GM18508 (cell line): Measurements from ENCODE around the gene TMEM220.
A peak's percentile ranks its signal among the peaks of the same experiment; 100 is the strongest.
"Not testable (repeated sequence)": the region's sequence is repeated elsewhere in the genome, so short reads cannot be mapped to it uniquely, and the experiment has no call there.

Experiments used
- ATAC-seq: cut with Tn5 transposase; IDR thresholded peaks from one replicate; pipeline ENCODE4 v1.9.1; 2021; ENCODE audit warnings: moderate number of reproducible peaks; ENCODE audit not compliant: insufficient read depth, unreplicated experiment

TMEM220 gene

DNA sequence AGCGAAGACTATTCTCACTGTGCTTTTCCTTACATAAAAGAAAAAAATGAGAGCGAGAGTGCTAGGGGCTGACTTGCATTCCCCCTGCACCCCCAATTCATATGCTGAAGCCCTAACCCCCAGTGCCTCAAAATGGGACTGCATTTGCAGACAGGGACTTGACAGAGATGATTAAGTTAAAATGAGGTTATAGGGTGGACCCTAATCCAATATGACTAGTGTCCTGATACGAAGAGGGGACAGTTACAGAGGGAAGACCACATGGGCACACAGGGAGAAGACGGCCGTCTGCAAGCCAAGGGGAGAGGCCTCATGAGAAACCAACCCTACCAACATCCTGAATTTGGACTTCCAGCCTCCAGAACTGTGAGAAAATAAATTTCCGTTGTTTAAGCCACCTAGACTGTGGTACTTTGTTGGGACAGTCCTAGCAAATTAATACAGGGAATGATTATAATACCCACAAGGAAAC lies 1.6 kb upstream of the TMEM220 start:
- no peak for ATAC-seq

DNA sequence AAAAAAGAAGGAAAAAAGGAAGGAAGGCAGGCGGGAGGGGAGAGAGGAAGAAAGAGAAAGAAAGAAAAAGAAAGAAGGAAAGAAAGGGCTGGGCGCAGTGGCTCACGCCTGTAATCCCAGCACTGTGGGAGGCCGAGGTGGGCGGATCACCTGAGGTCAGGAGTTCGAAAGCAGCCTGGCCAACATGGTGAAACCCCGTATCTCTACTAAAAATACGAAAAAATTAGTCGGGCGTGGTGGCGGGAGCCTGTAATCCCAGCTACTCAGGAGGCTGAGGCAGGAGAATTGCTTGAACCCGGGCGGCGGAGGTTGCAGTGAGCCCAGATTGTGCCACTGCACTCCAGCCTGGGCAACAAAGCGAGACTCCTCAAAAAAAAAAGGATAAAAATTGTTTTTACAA lies 424 bp upstream of the TMEM220 start:
- ATAC-seq: not testable (repeated sequence)

DNA sequence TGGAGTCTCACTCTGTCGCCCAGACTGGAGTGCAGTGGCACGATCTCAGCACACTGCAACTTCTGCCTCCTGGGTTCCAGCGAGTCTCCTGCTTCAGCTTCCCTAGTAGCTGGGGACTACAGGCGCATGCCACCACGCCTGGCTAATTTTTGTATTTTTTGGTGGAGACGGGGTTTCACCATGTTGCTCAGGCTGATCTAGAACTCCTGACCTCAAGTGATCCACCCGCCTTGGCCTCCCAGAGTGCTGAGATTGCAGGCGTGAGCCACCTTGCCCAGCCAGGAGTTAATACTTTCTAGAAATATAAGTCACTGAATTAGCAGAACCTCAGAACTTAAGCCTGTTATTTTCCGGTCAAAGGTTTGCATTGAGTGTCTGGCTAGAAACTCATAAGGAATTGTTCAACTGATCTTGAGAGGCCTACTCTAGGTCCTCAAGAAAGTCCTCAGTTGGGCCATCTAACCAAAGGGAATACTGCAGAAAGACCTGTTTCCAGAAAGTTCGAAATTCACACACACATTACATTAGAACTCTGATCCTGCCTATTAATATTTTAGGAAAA lies 1.4 kb downstream of the TMEM220 start:
- ATAC-seq: no peak

DNA sequence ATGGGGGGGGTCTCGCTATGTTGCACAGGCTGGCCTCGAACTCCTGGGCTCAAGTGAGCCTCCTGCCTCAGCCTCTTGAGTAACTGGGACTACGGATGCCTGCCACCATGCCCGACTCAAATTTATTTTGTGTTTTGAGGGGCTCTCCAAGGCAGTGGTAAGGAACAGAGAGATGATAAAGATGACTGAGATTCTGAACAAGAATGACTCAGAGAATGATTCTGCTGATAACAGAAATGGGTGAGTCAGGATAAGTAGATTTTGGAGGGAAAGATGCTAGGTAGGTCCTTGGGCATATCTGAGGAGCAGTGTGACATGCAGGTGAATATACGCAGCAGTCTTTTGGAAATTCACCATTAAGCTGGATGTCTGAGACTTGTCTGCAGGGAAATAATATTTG lies 2.6 kb downstream of the TMEM220 start:
- no peak for ATAC-seq

DNA sequence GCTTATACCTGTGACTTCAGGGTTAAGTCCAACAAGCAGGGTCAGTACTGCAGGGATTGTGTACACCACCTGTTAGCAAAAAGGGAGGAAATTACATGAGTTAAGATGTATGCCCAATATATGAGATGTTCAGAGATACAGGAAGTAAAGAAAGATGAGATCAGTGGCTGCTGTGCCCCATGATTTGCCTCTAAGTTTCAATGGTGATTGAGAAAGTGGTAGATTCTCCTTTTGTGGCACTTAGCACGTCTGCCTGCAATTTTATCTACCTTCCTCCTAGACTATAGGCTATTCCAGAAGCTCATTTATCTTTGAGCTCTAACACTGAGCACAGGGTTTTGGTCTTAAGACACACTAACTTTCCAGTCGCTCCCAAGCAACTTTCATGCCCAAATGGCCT lies 3.6 kb downstream of the TMEM220 start:
- no peak for ATAC-seq

DNA sequence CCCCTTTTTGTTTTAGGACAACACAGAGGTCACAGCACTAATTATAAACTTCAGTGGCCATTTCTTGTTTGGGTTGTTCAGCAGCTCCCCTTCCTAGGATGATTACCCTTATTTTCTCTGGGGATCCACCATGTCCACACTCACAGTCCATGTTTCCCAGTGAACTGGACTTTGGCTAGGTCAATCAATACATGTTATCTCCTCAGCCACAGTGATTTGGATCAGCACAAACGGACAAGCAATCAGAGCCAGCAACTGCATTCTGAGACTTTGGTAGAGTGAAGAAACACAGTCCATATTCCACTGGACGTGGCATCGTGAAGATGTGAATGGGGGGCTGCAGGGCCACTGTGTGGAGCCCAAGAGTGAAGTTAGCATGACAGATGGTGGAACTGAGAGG lies 4.6 kb downstream of the TMEM220 start:
- ATAC-seq: no peak

DNA sequence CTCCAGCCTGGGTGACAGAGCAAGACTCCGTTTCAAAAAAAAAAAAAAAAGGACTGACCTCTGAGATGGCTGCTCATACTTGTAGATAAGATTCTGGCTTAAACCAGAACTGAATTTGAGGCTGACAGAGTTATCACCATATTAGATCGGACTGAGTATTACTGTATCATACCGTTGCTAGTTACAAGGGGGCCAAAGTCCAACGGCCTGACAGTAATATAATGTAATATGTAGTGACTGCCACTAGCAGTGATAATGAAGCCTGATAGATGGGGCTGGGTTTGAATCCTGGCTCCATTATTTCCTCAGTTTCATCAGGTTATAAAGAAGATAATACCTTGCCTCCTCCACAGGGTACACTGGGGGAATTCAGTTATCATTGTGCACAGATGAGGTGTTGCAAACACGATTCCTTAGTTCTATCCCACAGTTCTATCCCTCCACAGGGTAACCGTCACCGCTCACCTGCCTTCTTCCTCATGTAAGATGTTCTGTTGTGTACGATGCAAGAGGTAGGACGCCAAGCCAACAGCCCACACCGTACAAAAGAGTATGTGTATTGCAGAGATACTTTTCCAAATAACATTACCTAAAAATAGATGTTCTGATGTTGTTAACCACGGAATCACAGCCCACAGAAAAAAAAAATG lies 5.2 kb downstream of the TMEM220 start:
- no peak for ATAC-seq

DNA sequence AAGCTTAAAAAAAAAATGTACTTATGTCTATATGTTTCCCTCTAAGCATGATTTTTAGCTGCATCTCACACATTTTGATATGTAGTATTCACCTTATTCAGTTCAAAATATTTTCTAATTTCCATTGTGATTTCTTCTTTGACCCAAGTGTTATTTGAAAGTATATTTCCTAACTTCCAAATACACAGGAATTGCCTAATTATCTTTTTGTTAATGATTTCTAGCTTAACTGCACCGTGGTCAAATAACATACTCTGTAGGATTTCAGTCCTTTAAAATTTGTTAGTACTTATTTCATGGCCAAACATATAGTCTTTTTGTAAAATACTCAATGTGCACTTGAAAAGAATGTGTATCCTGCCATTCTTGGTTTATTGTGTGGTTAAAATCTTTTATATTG lies 11.3 kb downstream of the TMEM220 start:
- ATAC-seq: no peak

DNA sequence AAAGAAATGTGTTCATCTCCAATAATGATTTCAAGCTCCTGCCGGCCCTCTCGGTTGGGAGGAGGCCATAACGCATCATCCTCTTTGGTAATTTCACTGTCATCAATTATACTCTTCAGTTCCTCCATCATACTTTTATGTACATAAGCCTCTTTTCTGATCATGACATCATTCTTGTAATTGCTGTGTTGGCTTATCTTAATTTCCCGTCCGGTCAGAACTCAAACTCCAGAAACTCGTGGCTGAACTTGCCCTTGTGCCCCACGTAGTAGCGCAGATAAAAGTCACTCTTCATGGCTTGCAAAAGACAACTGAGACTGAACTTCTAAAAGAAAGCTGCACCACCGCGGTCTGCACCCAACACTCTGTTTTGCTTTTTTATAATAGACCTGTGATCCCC lies 13.6 kb downstream of the TMEM220 start:
- no peak for ATAC-seq

DNA sequence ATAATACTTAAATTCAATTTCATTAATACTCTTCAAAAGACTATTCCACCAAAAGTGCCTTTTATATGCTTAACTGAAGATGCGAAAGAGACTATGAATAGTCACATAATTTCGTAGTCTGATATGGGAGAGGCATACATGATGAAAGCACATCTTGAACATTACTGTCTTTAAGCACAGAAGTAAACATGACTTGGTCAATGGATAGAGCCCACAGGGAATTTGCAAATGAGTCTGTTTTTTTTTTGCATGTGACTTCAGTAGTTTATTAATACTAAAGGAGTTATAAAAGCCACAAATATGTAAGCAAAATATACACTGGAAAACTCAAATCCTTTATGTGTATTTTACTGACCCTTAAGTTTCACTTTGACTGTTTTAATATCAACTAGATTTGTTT lies 16.5 kb downstream of the TMEM220 start:
- ATAC-seq: no peak

DNA sequence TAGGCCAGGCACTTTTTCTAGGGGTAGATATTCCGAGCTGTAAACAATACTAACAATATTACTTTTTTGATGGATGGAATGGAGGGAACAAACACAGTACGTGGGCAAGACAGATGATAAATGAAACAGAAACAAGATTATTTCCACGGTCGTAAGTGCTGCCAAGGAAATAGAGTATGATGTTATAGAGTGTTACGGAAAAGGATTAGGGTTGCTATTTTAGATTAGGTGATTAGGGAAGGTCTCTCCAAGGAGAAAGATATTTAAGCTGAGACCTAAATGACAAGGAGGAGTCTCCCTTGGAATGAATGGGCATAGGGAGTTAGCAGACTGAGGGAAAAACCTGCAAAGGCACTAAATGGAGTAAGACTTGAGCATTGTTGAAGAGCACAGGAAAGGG lies 24.1 kb downstream of the TMEM220 start:
- ATAC-seq: no peak

DNA sequence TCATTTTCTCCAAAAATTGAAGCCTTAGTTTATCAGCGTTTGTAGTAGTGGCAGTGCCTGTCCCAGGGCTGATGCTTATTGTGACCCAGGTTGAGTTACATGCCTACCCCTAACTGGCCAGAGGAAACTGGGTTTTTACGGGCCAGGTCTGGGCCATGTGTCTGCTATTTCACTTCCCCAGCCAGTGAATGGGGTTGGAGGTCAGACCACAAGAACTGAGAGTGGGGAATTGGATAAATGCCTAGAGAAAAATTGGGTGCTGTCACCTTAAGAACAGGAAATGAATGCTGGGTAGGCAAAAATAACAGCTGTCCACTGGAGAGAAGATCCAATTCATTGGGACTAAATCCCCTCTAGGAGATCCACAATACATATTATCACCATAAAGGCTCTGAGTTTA lies 27.2 kb downstream of the TMEM220 start:
- no peak for ATAC-seq

DNA sequence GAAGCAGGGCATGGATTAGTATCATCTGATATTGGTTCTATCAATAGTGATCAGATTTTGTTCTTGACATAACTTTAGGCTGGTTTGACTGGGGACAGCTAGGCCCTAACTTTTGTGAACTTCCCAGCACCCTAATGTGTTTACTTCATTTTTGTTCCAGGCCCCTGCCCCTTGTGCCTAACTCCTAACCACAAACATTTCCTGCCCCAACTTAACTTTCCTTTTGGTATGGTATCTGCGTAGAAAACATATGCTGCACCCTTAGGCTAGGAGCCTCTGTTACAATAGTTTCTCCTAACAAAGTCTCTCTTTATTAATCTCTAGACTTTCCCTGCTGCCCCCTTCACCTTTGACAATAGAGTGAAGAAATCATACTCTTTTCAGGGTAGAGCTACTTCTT lies 30.0 kb downstream of the TMEM220 start:
- no peak for ATAC-seq

DNA sequence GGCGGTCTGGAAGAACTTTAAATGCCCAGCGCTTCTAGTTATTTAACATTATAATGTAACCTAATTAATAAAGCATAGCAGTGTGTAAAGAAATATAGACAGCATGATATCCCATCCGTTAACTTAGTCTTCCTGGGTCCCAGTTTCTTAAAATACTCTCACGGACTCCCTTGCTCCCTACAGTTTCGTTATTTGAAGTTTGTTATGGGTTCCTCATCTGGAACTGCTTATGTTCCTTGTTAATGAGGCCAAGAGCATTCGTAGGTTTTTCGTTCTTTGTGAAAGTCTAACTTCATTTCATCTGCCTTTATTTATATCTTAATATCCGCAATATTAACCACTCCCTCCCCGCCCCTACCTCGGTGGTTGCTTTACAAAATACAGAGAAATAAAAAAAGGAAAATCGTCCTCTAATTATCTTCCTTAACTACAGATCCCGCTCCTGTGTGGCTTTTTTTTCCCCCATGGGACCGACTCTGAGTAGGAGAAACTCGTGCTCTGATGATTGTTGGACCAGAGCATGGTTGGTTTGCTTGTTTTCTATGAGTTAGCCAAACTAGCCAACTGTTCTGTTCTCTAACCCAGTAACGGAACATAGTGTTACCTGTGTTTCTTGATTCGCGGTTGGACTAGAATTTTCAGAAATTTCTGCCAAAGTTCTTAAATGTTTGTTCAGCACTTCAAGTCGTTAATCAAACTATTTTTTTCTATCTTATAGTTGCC lies 31.6 kb downstream of the TMEM220 start:
- ATAC-seq: no peak

DNA sequence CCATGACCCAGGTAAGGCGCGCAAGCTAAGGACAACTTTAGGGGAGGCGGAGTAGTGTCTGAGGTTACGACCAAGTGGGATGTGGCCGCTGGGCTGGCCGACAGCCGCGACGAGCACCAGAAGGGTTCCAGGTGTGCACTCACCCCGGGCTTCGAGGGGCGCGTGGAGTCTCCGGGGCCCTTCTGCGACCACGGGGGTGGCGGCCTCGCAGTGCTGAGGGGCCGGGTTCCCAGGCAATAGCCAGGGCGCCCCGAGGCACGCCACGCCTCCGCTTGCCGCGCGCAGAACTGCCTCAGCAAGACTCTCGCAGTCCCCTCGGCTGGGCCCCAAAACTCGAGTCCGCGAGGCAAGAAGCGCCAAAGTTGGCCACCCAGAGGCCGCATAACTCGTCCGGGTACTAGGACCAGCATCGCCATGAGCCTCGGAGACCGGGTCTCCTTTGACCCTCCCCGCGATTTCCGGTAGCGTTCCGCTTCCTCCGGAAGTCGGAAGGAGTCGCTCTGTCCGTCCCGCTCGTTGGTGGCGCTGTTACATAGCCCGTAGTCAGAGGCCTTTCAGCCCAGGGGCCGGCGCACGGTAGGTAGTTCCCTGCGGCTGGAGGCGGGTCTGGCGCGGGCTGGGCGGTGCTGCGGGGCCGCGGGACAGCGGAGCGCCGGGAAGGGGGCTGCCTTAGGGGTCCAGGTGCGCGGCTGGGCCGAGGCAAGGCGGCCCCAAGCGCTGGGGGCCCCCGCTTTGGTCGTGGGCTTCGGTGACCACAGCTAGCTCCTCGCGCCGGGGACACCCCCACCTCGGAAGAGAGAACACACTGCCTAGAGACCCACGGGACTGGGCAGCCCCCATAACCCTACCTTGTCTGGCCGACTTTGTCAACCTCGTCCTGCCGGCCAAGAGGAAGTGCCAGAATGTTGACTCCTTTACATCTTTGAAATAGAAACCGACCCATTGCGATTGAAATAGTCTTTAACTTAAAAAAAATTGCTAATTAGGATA lies 32.4 kb downstream of the TMEM220 start, which contains the start of the genes ADPRM and SCO1:
ADPRM (plus strand) TSS at position 503 of the 990 bp plus-strand sequence. CDS start 7,333 bp downstream, outside the sequence.
SCO1 (minus strand) TSS at position 442 of the 990 bp plus-strand sequence; CDS start at position 416, 26 bp downstream.
- ATAC-seq: peak; percentile 85

DNA sequence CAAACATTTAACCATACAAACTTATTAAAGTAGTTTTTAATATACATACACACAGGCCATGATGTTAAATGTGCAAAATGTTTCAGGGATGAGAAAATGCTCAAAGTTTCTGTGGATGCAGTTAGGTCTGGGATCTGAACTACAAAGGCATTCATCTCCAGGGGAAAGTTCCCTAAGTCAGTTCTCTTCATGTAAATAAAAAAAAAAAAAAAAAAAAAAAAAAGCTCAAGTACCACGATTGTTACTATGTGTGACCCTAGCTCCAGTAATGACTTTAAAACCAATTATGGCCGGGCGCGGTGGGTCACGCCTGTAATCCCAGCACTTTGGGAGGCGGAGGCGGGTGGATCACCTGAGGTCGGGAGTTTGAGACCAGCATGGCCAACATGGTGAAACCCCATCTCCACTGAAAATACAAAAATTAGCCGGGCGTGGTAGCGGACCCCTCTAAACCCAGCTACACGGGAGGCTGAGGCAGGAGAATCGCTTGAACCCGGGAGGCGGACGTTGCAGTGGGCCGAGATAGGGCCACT lies 33.9 kb downstream of the TMEM220 start:
- not testable (repeated sequence) for ATAC-seq

DNA sequence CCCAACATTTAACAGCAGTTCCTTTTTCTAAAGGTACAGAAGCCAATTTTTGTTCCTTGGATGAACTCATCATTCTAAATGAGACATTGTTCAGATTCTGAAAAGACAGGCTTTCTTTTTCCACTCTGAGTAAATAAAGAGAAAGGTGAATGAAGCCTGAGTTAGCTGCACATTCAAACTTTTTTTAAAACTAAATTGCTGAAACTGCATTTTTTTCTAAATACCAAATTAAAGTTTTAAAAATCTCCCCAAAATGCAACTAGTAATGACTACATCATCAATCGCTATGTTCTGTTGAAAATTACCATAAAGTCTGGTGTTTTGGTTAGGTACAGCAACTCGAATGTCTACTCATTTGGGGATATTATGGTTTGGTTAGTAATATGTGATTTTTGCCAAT lies 42.3 kb downstream of the TMEM220 start:
- no peak for ATAC-seq

DNA sequence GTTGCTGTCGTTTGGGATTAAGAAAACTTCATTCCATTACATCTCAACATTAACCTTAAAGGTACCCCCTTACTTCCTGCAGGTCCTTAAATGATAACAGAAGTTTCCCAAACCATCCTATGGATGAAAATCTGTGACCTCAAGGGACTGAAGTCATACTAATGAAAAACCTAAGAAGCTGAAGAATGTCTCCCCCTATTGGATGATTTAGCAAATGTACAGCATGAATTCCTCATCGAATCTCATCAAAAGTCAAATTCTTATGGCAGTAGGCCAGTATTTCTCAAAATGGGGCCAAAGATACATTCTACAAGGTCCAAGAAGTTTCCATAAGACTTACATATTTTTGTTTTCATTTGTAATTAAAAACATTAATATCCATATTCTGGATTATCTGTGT lies 46.0 kb downstream of the TMEM220 start:
- no peak for ATAC-seq

DNA sequence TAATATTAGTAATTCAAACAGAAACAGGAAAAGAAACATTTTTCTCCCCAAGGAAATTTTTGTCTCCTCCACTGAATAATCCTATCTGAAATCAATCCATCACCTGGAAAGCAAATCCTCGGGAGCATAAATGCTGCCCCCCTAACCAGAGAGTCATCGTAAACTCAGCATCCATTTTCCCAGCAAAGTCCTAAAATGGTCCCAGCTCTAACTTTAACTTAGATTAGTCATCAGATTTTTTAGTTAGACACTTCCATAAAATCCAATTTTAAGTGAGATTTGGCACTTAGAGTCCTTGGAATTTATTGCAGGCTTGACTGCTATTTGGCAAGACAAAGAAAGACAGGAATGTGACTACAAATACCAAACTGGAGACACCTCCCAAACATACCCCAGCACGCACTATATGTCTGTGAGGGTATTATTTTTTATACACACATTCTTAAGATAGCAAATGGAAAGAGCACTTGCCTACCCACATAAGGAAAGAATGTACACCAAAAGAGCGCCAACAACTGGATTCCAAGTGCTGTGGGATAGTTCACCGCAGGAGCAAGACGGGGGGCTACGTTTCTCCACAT lies 47.9 kb downstream of the TMEM220 start:
- ATAC-seq: no peak

DNA sequence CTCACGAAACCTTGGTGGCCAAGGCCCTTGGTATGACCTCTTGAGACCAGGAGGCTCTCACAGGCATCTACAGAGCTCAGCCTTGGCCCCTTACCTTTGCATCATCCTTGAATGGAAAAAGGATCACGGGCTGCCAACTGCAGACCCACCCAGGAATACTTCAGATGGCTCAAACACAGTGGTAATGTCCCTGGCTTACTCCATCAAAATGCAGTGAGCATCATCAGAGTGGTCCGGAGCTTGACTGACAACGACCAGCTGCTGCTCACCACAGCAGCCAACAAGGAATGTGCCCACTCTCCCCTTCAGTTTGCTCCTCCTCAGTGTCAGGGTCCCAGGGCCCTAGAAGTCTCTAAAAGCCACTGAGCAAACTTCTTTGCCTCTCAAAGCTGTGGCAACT lies 55.1 kb downstream of the TMEM220 start:
- ATAC-seq: no peak
